Dedifferentiated amniotic fluid mesenchymal stem cell (primary cell): ENCODE measurements around the gene SLC25A30.

Experiments used
- DNase-seq: peaks from one replicate; pipeline ENCODE4 v3.0.0-alpha.2; 2016; ENCODE audit errors: extremely low spot score

Gene SLC25A30

GRCh38 chr13:45417790-45418534, at the start of gene SLC25A30:
SLC25A30 (minus strand) TSS chr13:45418373; CDS start chr13:45411425, 6,948 bp downstream.
- peak; percentile 85 for DNase-seq

- no peak for DNase-seq
These were observed 48.2 kb upstream of the SLC25A30 start for GRCh38 chr13:45466359-45466758.

GRCh38 chr13:45464687-45465453, 46.7 kb upstream of the SLC25A30 start, which contains the start of gene COG3:
COG3 (plus strand) TSS chr13:45464939; CDS start chr13:45465037, 98 bp downstream.
- DNase-seq = peak; percentile 98

- DNase-seq = no peak
These were observed 46.0 kb upstream of the SLC25A30 start for GRCh38 chr13:45464141-45464686.

- DNase-seq = peak; percentile 40
These were observed 38.2 kb upstream of the SLC25A30 start for GRCh38 chr13:45456196-45456972.

- no peak for DNase-seq
These were observed 36.0 kb upstream of the SLC25A30 start for GRCh38 chr13:45454204-45454603.

- DNase-seq = no peak
These were observed 33.1 kb upstream of the SLC25A30 start for GRCh38 chr13:45451282-45451681.

- no peak for DNase-seq
These were observed 30.9 kb upstream of the SLC25A30 start for GRCh38 chr13:45448965-45449559.

GRCh38 chr13:45447050-45447661, 29.0 kb upstream of the SLC25A30 start:
- DNase-seq = no peak

GRCh38 chr13:45446181-45446580, 28.0 kb upstream of the SLC25A30 start:
- peak; percentile 42 for DNase-seq

- DNase-seq = no peak
These were observed 26.9 kb upstream of the SLC25A30 start for GRCh38 chr13:45445053-45445452.

- no peak for DNase-seq
These were observed 23.5 kb upstream of the SLC25A30 start for GRCh38 chr13:45441633-45442032.

GRCh38 chr13:45439781-45440462, 21.7 kb upstream of the SLC25A30 start:
- no peak for DNase-seq

GRCh38 chr13:45439008-45439407, 20.8 kb upstream of the SLC25A30 start:
- DNase-seq = no peak

- DNase-seq = no peak
These were observed 19.8 kb upstream of the SLC25A30 start for GRCh38 chr13:45437947-45438346.

- no peak for DNase-seq
These were observed 18.8 kb upstream of the SLC25A30 start for GRCh38 chr13:45436953-45437352.

GRCh38 chr13:45436332-45436731, 18.2 kb upstream of the SLC25A30 start:
- no peak for DNase-seq

GRCh38 chr13:45434556-45435371, 16.6 kb upstream of the SLC25A30 start:
- no peak for DNase-seq

- DNase-seq = no peak
These were observed 15.2 kb upstream of the SLC25A30 start for GRCh38 chr13:45433381-45433790.
